Hematopoietic multipotent progenitor cell treated with erythropoietin and hydrocortisone succinate and interleukin-3 and kit ligand, for 15 days (in vitro differentiated cells): Measurements from ENCODE around the gene HEBP2.

Experiments
- DNase-seq: peaks from one replicate; pipeline ENCODE4 v3.0.0-alpha.2; 2015; ENCODE audit warnings: low spot score

The HEBP2 gene

GRCh38 chr6:138454981-138455706 is 51.1 kb downstream of the HEBP2 start:
- DNase-seq = no peak

GRCh38 chr6:138455746-138456400 is 51.9 kb downstream of the HEBP2 start:
- no peak for DNase-seq

GRCh38 chr6:138456401-138456790 is 52.4 kb downstream of the HEBP2 start:
- DNase-seq = no peak

- DNase-seq = no peak
Measured at GRCh38 chr6:138461647-138462046, 57.6 kb downstream of the HEBP2 start.

- DNase-seq = no peak
Measured at GRCh38 chr6:138464085-138464484, 60.1 kb downstream of the HEBP2 start.

DNA sequence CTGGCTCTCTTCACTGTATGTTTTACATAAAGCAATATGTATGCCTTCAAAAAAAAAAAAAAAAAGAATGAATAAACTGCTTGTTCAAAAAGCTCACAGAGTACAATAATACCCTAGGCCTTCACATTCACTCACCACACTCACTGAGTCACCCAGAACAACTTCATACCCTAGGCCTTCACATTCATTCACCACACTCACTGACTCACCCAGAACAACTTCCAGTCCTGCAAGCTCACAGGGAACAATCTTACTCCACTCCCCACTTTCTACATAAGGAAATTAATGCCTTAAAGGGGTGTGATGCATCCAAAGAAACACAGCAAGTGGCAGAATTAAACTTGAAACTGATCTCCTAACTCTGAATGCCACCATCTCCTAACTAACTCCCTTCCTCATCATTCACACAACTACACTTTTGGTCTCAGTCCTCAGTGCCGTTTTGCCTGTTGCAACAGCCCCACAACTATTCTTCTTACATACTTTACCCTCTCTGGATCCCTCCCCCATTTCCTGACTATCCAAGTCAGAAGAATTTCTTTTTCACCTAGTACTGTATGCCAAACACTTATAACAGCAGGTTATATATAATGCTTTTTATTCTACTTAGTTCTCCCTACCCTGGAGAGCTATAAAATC is 61.1 kb downstream of the HEBP2 start:
- DNase-seq = no peak

DNA sequence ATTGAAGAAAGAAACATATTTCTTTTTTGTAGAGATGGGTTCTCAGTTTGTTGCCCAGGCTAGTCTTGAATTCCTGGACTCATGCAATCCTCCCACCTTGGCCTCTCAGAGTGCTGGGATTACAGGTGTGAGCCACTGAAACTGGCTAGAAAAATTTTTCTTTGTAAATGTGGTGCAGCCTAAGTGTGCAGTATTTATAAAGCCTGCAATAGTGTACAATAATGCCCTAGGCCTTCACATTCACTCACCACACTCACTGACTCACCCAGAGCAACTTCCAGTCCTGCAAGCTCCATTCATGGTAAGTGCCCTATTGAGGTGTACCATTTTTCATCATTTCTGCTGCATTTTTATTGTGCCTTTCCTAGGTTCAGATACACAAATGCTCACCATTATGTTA is 63.9 kb downstream of the HEBP2 start:
- no peak for DNase-seq

DNA sequence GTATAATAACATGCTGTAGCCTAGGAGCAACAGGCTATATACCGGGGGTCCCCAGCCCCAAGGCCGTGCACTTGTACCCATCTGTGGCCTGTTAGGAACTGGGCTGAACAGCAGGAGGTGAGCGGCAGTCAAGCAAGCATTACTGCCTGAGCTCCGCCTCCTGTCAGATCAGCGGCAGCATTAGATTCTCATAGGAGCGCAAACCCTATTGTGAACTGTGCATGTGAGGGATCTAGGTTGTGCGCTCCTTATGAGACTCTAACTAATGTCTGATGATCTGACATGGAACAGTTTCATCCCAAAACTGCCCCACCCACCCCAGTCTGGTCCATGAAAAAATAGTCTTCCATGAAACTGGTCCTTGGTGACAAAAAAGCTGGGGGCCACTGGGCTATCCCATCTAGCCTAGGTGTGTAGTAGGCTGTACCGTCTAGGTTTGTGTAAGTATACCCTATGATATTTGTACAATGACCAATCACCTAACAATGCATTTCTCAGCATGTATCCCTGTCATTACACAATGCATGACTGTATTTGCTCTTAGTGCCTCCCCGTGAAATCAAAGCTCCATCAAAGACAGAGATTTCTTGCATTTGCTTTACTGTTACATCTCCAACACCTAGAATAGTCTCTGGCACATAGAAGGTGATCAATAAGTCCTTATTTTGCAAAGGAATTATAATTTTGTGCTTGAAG is 64.4 kb downstream of the HEBP2 start:
- no peak for DNase-seq
